Upper lobe of left lung (tissue), 4 donors: ENCODE data around the gene ZKSCAN1.

ENCODE experiments used
- CTCF ChIP-seq, 6 experiments: fragments of 450-650 bp in 4 of 6; fragments of 200-600 bp in 2 of 6; sonication (generic) in 2 of 6; IDR thresholded peaks; one replicate each; pipeline ENCODE4 v1.5.1; 2016 to 2019; ENCODE audit warnings: antibody characterized with exemption in 6 of 6
- EP300 ChIP-seq, 4 donors: sonication (generic); formaldehyde crosslinking; IDR thresholded peaks; one replicate each; pipeline ENCODE4 v1.5.1; 2017; ENCODE audit warnings: antibody characterized with exemption in 4 of 4, control low read depth in 2 of 4
- POLR2A ChIP-seq, 4 donors: fragments of 450-650 bp; IDR thresholded peaks; one replicate each; pipeline ENCODE4 v1.5.1; 2016 to 2017; ENCODE audit warnings: antibody characterized with exemption in 4 of 4, mild to moderate bottlenecking in 2 of 4
- POLR2AphosphoS5 ChIP-seq, 2 donors: sonication (generic); formaldehyde crosslinking; IDR thresholded peaks; one replicate each; pipeline ENCODE4 v1.5.1; 2017; ENCODE audit warnings: antibody characterized with exemption in 2 of 2

- TF ChIP-seq CTCF (IDR thresholded peaks at IDR 0.05): peak; percentile 84 to 98 (median 97)
- peak; percentile 87 to 93 for TF ChIP-seq POLR2AphosphoS5 (IDR thresholded peaks at IDR 0.05)
- TF ChIP-seq POLR2A (IDR thresholded peaks at IDR 0.05): peak in 3 of 4 donors; percentile 72 to 77 (median 73)
- peak in 2 of 4 donors; percentile 10 to 76 for TF ChIP-seq EP300 (IDR thresholded peaks at IDR 0.05)
These were observed 66.2 kb downstream of the ZKSCAN1 start, which contains the start of gene ZNF3 for GRCh38 chr7:100081535-100082102.
